H1 (cell line): ENCODE data around the gene ATP6V1F. TPM values are rescaled to one million over a fixed set of nuclear protein-coding genes. Genes with fewer than 3 reads are reported as not detected.

Source experiments
- CTCF ChIA-PET: fragments of 300-600 bp; sonication (Branson Sonifier 250); formaldehyde crosslinking; loops from one replicate; lab custom pipeline; 2021; ENCODE audit not compliant: partially characterized antibody; lab: Charles Lee
- POLR2A ChIA-PET: fragments of 300-600 bp; sonication (Branson Sonifier 250); formaldehyde crosslinking; loops from one replicate; lab custom pipeline; 2021; ENCODE audit warnings: inconsistent platforms; ENCODE audit not compliant: partially characterized antibody; lab: Charles Lee
- DNase-seq, 2 experiments: peaks; one replicate each; pipeline versions ENCODE4 v3.0.0 to v3.0.0-alpha.2; 2010 to 2022; ENCODE audit warnings: low spot score in 2 of 2, low read depth in 1 of 2, mixed read lengths in 1 of 2
- FAIRE-seq: peaks from 2 replicates; lab custom pipeline; 2011; peaks lifted over from hg19 to GRCh38; lab: Jason Lieb, UNC
- H2AFZ ChIP-seq: 2 replicates; pipeline ENCODE4 v1.8.1; 2012; ENCODE audit warnings: low read length, inconsistent platforms
- H2AK5ac ChIP-seq: 2 replicates; pipeline ENCODE4 v1.6.1; 2013; ENCODE audit warnings: low read depth, low read length
- H2BK120ac ChIP-seq: replicated peaks from 2 replicates; pipeline ENCODE3; 2013; ENCODE audit warnings: low read depth, low read length, inconsistent platforms
- H2BK12ac ChIP-seq: 2 replicates; pipeline ENCODE4 v1.6.1; 2013; ENCODE audit warnings: low read depth, low read length
- H2BK15ac ChIP-seq: 2 replicates; pipeline ENCODE4 v1.6.1; 2013; ENCODE audit warnings: low read length
- H2BK20ac ChIP-seq: 2 replicates; pipeline ENCODE4 v1.6.1; 2013; ENCODE audit warnings: low read length
- H2BK5ac ChIP-seq: 2 replicates; pipeline ENCODE4 v1.6.1; 2013; ENCODE audit warnings: low read depth, low read length
- H3K14ac ChIP-seq: 2 replicates; pipeline ENCODE4 v1.6.1; 2013; ENCODE audit warnings: inconsistent platforms; ENCODE audit not compliant: insufficient read length
- H3K18ac ChIP-seq: 2 replicates; pipeline ENCODE4 v1.6.1; 2013; ENCODE audit warnings: low read length; ENCODE audit errors: extremely low read depth
- H3K23ac ChIP-seq: 2 replicates; pipeline ENCODE4 v1.6.1; 2013; ENCODE audit warnings: inconsistent platforms; ENCODE audit not compliant: insufficient read length
- H3K23me2 ChIP-seq: 2 replicates; pipeline ENCODE4 v1.6.1; 2013; ENCODE audit warnings: low read depth, low read length
- H3K27ac ChIP-seq: 2 replicates; pipeline ENCODE4 v1.6.1; 2011; ENCODE audit warnings: low read depth, low read length, inconsistent platforms
- H3K27me3 ChIP-seq, 4 experiments: replicated peaks in 1 of 4; 1 replicate in 1 of 4; 2 replicates in 3 of 4; pipeline versions ENCODE4 v1.6.1 to v1.8.1; 2011 to 2013; ENCODE audit warnings: low read length in 3 of 4, mild to moderate bottlenecking in 3 of 4, inconsistent platforms in 2 of 4, mixed read lengths in 2 of 4, moderate library complexity in 1 of 4; ENCODE audit not compliant: control insufficient read depth in 3 of 4, insufficient read depth in 3 of 4; ENCODE audit errors: extremely low read depth in 1 of 4
- H3K36me3 ChIP-seq, 4 experiments: 2 replicates each; pipeline versions ENCODE4 v1.6.1 to v1.8.1; 2011 to 2013; ENCODE audit warnings: mild to moderate bottlenecking in 4 of 4, low read length in 3 of 4, moderate library complexity in 2 of 4, control low read depth in 1 of 4, inconsistent platforms in 1 of 4; ENCODE audit not compliant: insufficient read depth in 4 of 4, control insufficient read depth in 2 of 4
- H3K4ac ChIP-seq: replicated peaks from 2 replicates; pipeline ENCODE3; 2013; ENCODE audit warnings: low read length, low read depth, mixed read lengths, inconsistent platforms; ENCODE audit not compliant: insufficient read length
- H3K4me1 ChIP-seq, 4 experiments: replicated peaks in 1 of 4; 1 replicate in 1 of 4; 2 replicates in 3 of 4; pipeline versions ENCODE4 v1.6.1 to v1.8.1; 2011 to 2013; ENCODE audit warnings: low read length in 3 of 4, inconsistent platforms in 2 of 4, mixed read lengths in 1 of 4; ENCODE audit not compliant: insufficient read depth in 4 of 4, control insufficient read depth in 3 of 4
- H3K4me2 ChIP-seq, 2 experiments: 2 replicates each; pipeline versions ENCODE4 v1.6.1 to v1.8.1; 2011 to 2013; ENCODE audit warnings: low read depth in 2 of 2, low read length in 2 of 2, control low read depth in 1 of 2, inconsistent platforms in 1 of 2, mild to moderate bottlenecking in 1 of 2; ENCODE audit not compliant: insufficient read depth in 1 of 2
- H3K4me3 ChIP-seq, 4 experiments: fragments of 200-600, 300-600 bp in 1 of 4; sonication (generic), shearing (Covaris generic), sonication (Bioruptor Twin) in 1 of 4; 2 replicates each; pipeline versions ENCODE4 v1.5.1 to v1.8.1; 2011 to 2016; ENCODE audit warnings: low read length in 4 of 4, low read depth in 3 of 4, control low read depth in 2 of 4, inconsistent platforms in 2 of 4, mild to moderate bottlenecking in 2 of 4, mixed read lengths in 1 of 4, moderate library complexity in 1 of 4; ENCODE audit not compliant: insufficient read depth in 2 of 4; ENCODE audit errors: extremely low read depth in 1 of 4
- H3K56ac ChIP-seq: replicated peaks from 2 replicates; pipeline ENCODE3; 2013; ENCODE audit warnings: low read depth, mild to moderate bottlenecking, mixed read lengths, low read length, inconsistent platforms; ENCODE audit not compliant: insufficient read length
- H3K79me1 ChIP-seq: 2 replicates; pipeline ENCODE4 v1.6.1; 2013; ENCODE audit warnings: low read depth, low read length, control low read depth
- H3K79me2 ChIP-seq, 2 experiments: 2 replicates each; pipeline versions ENCODE4 v1.6.1 to v1.8.1; 2012 to 2013; ENCODE audit warnings: low read length in 2 of 2, mild to moderate bottlenecking in 2 of 2, inconsistent platforms in 1 of 2; ENCODE audit not compliant: insufficient read depth in 2 of 2, control insufficient read depth in 1 of 2
- H3K9ac ChIP-seq, 4 experiments: replicated peaks in 1 of 4; 1 replicate in 1 of 4; 2 replicates in 3 of 4; pipeline versions ENCODE4 v1.6.1 to v1.8.1; 2011 to 2013; ENCODE audit warnings: low read depth in 3 of 4, low read length in 3 of 4, control low read depth in 2 of 4, mild to moderate bottlenecking in 2 of 4, moderate library complexity in 2 of 4, inconsistent platforms in 1 of 4; ENCODE audit errors: extremely low read depth in 1 of 4
- H3K9me3 ChIP-seq, 2 experiments: 2 replicates each; pipeline versions ENCODE4 v1.6.1 to v1.8.1; 2012 to 2013; ENCODE audit warnings: mild to moderate bottlenecking in 2 of 2, moderate library complexity in 2 of 2, control low read depth in 1 of 2, inconsistent platforms in 1 of 2, low read depth in 1 of 2, low read length in 1 of 2, mixed read lengths in 1 of 2; ENCODE audit not compliant: insufficient read depth in 2 of 2
- H4K20me1 ChIP-seq, 2 experiments: replicated peaks in 1 of 2; 2 replicates each; pipeline versions ENCODE3 to v1.8.1; 2011 to 2013; ENCODE audit warnings: inconsistent platforms in 2 of 2, low read length in 2 of 2, mild to moderate bottlenecking in 1 of 2; ENCODE audit not compliant: insufficient read depth in 2 of 2, control insufficient read depth in 1 of 2
- H4K5ac ChIP-seq: 2 replicates; pipeline ENCODE4 v1.6.1; 2013; ENCODE audit warnings: low read length, low read depth, mixed read lengths, inconsistent platforms; ENCODE audit not compliant: insufficient read length
- H4K8ac ChIP-seq: 2 replicates; pipeline ENCODE4 v1.8.0; 2013; ENCODE audit warnings: mild to moderate bottlenecking, moderate library complexity, low read length, inconsistent platforms; ENCODE audit not compliant: insufficient read depth; ENCODE audit errors: extremely low read depth
- H4K91ac ChIP-seq: replicated peaks from 2 replicates; pipeline ENCODE3; 2013; ENCODE audit warnings: low read length, mixed read lengths, inconsistent platforms; ENCODE audit not compliant: insufficient read length
- ATF2 ChIP-seq: IDR thresholded peaks from 2 replicates; pipeline ENCODE4 v1.6.1; 2012; ENCODE audit warnings: low read length, inconsistent platforms
- MAX ChIP-seq: IDR thresholded peaks from 2 replicates; pipeline ENCODE4 v1.6.1; 2012; ENCODE audit warnings: inconsistent platforms
- WGBS, 2 experiments: shearing (Covaris generic) in 1 of 2; methylation state at CpG; one replicate each; pipeline versions ENCODE4 v1.1.6 to v1.1.7; 2013 to 2015; ENCODE audit warnings: low lambda C conversion rate in 2 of 2, mixed read lengths in 2 of 2, inconsistent platforms in 1 of 2, low coverage in 1 of 2, missing lambda C conversion rate in 1 of 2; ENCODE audit not compliant: insufficient replicate concordance in 2 of 2, insufficient coverage in 1 of 2, insufficient read length in 1 of 2; ENCODE audit errors: extremely low coverage in 1 of 2, missing lambda C conversion rate in 1 of 2; 5-methylcytosine and 5-hydroxymethylcytosine counted together
- polyA plus RNA-seq, 7 experiments: library from polyadenylated mRNA; depleted of rRNA in 3 of 7; stranded (reverse) in 5 of 7; unstranded in 2 of 7; fragments of >200 nt in 5 of 7; fragments of 200-250 nt in 2 of 7; gene quantifications; 1 replicate in 5 of 7; 2 replicates in 1 of 7; 4 replicates in 1 of 7; pipeline versions ENCODE4 v1.2.1 to v1.2.3, GENCODE V29; 2011 to 2013; ENCODE audit warnings: missing spikeins in 2 of 7, mixed read lengths in 2 of 7
- total RNA-seq: library from RNA; stranded (reverse); fragmentation: NEBNext Ultra II Directional; extraction: Animal tissue kit (Norgen Biotek cat#: 25700); gene quantifications from 2 replicates; pipeline ENCODE4 v1.2.1, GENCODE V29; 2021

ATP6V1F gene
- total and polyA plus RNA-seq, 2 of the 8 experiments (the other 6 are each of a cell fraction or from before 2014, with no cell fraction given) = 104 to 318 TPM

DNA sequence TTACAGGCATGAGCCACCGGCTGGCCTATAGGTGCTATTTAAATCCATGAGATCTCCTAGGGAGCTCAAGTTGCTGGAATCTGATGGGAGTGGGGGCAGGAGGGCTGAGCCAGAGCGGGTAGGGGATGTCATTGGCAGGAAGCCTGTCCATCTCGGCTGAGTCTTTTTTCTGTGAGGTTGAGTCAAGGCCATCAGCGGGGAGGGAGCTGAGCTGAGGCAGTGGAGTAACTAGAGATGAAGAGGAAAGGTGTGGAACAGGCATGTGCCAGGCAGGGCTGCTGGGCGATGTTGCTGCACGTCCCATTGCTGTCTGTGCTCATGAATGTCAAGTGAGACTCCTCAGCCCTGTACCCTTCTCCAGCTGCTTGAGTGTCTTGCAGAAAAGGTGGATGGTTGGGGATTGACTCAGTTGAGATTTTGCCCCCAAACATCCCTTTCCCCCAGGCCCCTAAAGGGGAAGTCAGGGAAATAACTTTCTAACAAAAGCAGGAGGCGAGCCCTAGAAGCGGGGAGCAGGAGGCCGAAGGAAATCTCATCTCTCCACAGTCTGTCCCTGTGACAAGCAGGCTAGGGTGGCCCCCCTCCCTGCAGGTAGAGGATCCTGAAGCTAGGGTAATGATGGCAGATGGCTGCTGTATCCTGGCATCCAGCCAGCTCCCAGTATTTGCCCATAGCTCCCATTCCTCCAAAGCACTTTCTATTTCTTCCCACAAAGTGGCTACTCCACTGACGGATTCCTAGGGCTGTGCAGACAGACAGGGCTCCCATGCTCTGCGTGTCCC, 5.4 kb downstream of the ATP6V1F start:
- Histone ChIP-seq H4K5ac (no peak overlapping the region), H3K56ac (no peak overlapping the region), H4K20me1 (peaks cover 3 to 20% of the 10 kb centered on the region in 2 experiments), H2AFZ (no peak overlapping the region), H3K14ac (no peak overlapping the region), H3K27ac (no peak overlapping the region), H2BK12ac (no peak overlapping the region), H2AK5ac (no peak overlapping the region), H3K27me3 (peaks cover 5 to 42% (median 36%) of the 10 kb centered on the region in 4 experiments), H2BK15ac (no peak overlapping the region), H3K18ac (no peak overlapping the region), H3K36me3 (no peaks in the 10 kb centered on the region), H3K79me1 (no peaks in the 10 kb centered on the region; the same call in 1 of the 2 replicates), H3K23ac (no peak overlapping the region), H4K91ac (no peak overlapping the region), H3K4me1 (peaks cover 0 to 21% (median 12%) of the 10 kb centered on the region in 4 experiments; a peak in 6 of 7 replicates)
- WGBS, 2 experiments = 54% methylated on average over 11 of the region's 11 CpGs; no CpG with 5 or more reads in 1 of the 2 experiments
- ChIA-PET POLR2A (interaction anchor here (0.6 to 4.5 kb wide), 11 partner anchors 8 to 409 kb away, joined by 3 to 27 read pairs (median 4); partner anchors contain the start of gene KCP), CTCF (interaction anchor here (0.7 to 10.2 kb wide), 12 partner anchors 8 to 407 kb away, joined by 3 to 148 read pairs (median 4); no protein-coding TSS in a partner anchor)
- no peak for DNase-seq
- TF ChIP-seq ATF2 = no peak
- peak; percentile 32; the same call in 1 of the 2 replicates for TF ChIP-seq MAX
- TF ChIP-seq, all 59 proteins: peak for 1
- H4K8ac ChIP-seq = no peak overlapping the region
- no peak overlapping the region for H2BK20ac ChIP-seq
- H3K4me2 ChIP-seq = peak overlapping the region; percentile 82 to 87
- no peak overlapping the region for H3K9ac ChIP-seq
- FAIRE-seq = no peak
- H3K4me3 ChIP-seq = peak overlapping the region in 1 of 4 experiments; percentile 73; a peak in 2 of 8 replicates
- H2BK5ac ChIP-seq = no peak overlapping the region
- no peak overlapping the region for H2BK120ac ChIP-seq
- no peak overlapping the region for H3K4ac ChIP-seq
- H3K79me2 ChIP-seq = no peaks in the 10 kb centered on the region
- no peaks in the 10 kb centered on the region for H3K9me3 ChIP-seq
- peaks cover 14% of the 10 kb centered on the region for H3K23me2 ChIP-seq
